HG02840 (cell line): ENCODE results near the gene KLK6.

Experiments used
- ATAC-seq: cut with Tn5 transposase; IDR thresholded peaks from one replicate; pipeline ENCODE4 v1.9.1; 2021; ENCODE audit warnings: mild to moderate bottlenecking, moderate library complexity, moderate number of reproducible peaks; ENCODE audit not compliant: unreplicated experiment, low FRiP score

The KLK6 gene

GRCh38 chr19:50912727-50913716 lies 56.4 kb downstream of the KLK6 start:
- ATAC-seq, result no peak

- no peak for ATAC-seq
Measured at GRCh38 chr19:50912102-50912599, 57.2 kb downstream of the KLK6 start.

- no peak for ATAC-seq
Measured at GRCh38 chr19:50911206-50912101, 57.9 kb downstream of the KLK6 start, which contains the start of gene KLK4. KLK4 (minus strand) TSS chr19:50911395; CDS start chr19:50910738, 657 bp downstream.

GRCh38 chr19:50910722-50911121 lies 58.7 kb downstream of the KLK6 start:
- ATAC-seq, result no peak

- ATAC-seq, result no peak
Measured at GRCh38 chr19:50909240-50910070, 59.9 kb downstream of the KLK6 start.
